Activated naive CD4-positive, alpha-beta T cell treated with anti-CD3 and anti-CD28 coated beads for 36 hours (primary cell): Measurements from ENCODE around the gene ARHGEF3. TPM values are rescaled to one million over a fixed set of nuclear protein-coding genes. Genes with fewer than 3 reads are reported as not detected.

ENCODE experiments used
- CTCF ChIA-PET: fragments of 350-600 bp; sonication (Branson Sonifier 250); formaldehyde crosslinking; loops from one replicate; lab custom pipeline; 2021; ENCODE audit warnings: antibody characterized with exemption; lab: Charles Lee
- DNase-seq: peaks from one replicate; pipeline ENCODE4 v3.0.0-alpha.2; 2020
- H3K27ac Mint-ChIP-seq: one replicate; pipeline ENCODE4 v1.8.0; 2021; ENCODE audit warnings: mild to moderate bottlenecking, mixed read lengths
- H3K27me3 Mint-ChIP-seq: one replicate; pipeline ENCODE4 v1.8.0; 2021; ENCODE audit warnings: low read depth, mixed read lengths
- H3K36me3 Mint-ChIP-seq: one replicate; pipeline ENCODE4 v1.8.0; 2021; ENCODE audit warnings: low read depth, mixed read lengths
- H3K4me1 Mint-ChIP-seq: one replicate; pipeline ENCODE4 v1.8.0; 2021; ENCODE audit warnings: low read depth, mixed read lengths
- H3K4me3 Mint-ChIP-seq: one replicate; pipeline ENCODE4 v1.8.0; 2021; ENCODE audit warnings: mild to moderate bottlenecking, moderate library complexity, mixed read lengths
- H3K9me3 Mint-ChIP-seq: one replicate; pipeline ENCODE4 v1.8.0; 2021; ENCODE audit warnings: mixed read lengths
- intact Hi-C: fragments of 100-400 bp; cut with micrococcal nuclease; formaldehyde crosslinking; loops from one replicate; pipeline ENCODE4 v1.15.1; 2023
- total RNA-seq, 2 experiments: library from RNA; stranded (reverse); gene quantifications; one replicate each; pipeline ENCODE4 v1.2.3, GENCODE V29; 2021

The ARHGEF3 gene
- total RNA-seq, 2 experiments from 2014 or later: 36.4 to 37.7 TPM

GRCh38 chr3:56684029-56684428, 117.7 kb downstream of the ARHGEF3 start:
- Mint-ChIP-seq H3K27me3 (no peaks in the 10 kb centered on the region), H3K9me3 (peaks cover 8% of the 10 kb centered on the region), H3K27ac (no peak overlapping the region), H3K4me1 (peaks cover 37% of the 10 kb centered on the region), H3K36me3 (peaks cover 31% of the 10 kb centered on the region), H3K4me3 (peak overlapping the region; percentile 98)
- no peak for DNase-seq
- CTCF ChIA-PET: no interaction called here
- intact Hi-C loops: loop anchor here (5.0 kb wide), 2 partner anchors 543 to 873 kb away; partner anchors contain the start of genes APPL1 and PDE12

DNA sequence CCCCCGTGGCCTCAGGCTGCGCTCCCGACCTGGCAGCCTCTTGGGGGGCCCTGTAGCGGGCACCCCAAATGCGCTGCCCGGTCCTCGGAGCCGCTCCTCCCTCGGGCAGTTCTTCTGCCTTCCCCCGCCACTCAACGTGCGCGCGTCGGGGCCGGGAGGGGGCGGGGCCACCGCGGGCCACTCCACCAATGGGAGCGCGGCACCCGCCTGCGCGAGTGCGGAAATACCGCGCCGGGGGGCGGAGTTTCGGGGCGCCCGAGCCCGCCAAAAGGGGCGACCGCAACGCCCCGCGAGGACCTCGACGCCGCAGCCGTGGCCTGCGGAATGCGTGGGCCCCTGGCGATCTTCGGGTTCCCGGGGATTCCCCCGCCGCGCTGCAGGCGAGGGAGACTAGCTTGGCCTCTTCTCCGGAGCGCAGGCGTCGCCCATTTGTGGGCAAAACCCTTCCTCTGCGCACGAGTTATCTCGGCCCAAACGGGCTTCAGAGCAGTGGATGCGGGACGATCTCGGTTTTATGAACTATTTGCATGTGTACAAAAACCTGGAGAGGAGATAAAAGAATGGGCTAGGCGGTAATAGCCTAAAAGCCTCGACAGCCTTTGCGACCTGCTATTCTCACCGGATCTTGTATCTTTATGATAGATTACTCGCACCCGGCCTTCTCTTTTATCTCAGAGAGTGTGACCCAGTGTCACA, 118.5 kb downstream of the ARHGEF3 start, which contains the start of gene TASOR:
TASOR (minus strand) TSS at position 144 of the 696 bp plus-strand sequence. CDS start 259 bp downstream, outside the sequence.
- peak; percentile 84 for DNase-seq
- peak within 1 kb of the TSS; percentile 98 for H3K4me3 Mint-ChIP-seq
- peaks cover 8% of the 10 kb centered on the region for H3K9me3 Mint-ChIP-seq
- peaks cover 35% of the 10 kb centered on the region for H3K36me3 Mint-ChIP-seq
- intact Hi-C loops: loop anchor here (1.0 to 5.0 kb wide), 3 partner anchors 100 to 874 kb away; partner anchors contain the start of genes APPL1 and PDE12
- CTCF ChIA-PET: interaction anchor here (1.7 kb wide), 1 partner anchor 116 kb away, joined by 8 read pairs; no protein-coding TSS in a partner anchor
- H3K4me1 Mint-ChIP-seq: peaks cover 40% of the 10 kb centered on the region
- peak within 1 kb of the TSS; percentile 96 for H3K27ac Mint-ChIP-seq
- H3K27me3 Mint-ChIP-seq: no peaks in the 10 kb centered on the region

DNA sequence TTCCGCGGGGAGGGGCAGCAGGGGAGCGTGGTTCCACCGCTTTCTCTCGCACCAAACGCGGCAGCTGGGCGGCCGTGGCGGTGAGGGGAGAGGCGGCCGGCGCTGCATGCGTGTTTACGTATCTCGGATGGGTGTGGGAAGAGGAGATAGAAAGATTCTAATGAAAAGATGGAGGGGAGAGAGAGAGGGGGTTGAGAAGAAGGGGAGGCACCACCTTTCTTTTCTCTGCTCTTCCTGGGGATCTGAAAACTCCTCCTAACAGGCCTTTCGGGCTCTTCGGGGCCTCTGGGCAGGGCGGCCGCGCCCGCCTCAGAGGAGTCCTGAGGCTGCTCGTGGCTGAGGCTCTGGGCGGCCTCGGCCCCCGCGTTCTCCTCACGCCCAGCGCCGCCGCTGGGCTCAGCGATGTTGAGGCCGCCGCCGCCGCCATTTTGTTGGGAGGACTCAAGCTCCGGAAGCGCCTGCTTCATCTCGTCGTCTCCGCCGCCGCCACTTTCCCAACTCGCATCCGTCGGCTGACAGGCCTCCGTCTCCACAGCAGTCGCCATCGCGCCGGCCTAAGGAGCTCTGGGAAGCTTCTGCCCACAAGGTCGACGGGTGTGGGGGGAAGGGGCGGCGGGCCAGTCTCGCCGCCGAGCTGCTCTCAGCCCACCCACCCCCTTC, 119.2 kb downstream of the ARHGEF3 start:
- intact Hi-C loops: loop anchor here (1.0 to 5.0 kb wide), 5 partner anchors 86 to 875 kb away; partner anchors contain the start of genes APPL1, CCDC66 and PDE12
- Mint-ChIP-seq H3K4me1 (peaks cover 39% of the 10 kb centered on the region), H3K36me3 (peaks cover 38% of the 10 kb centered on the region), H3K9me3 (peaks cover 8% of the 10 kb centered on the region), H3K27me3 (no peaks in the 10 kb centered on the region), H3K27ac (peak overlapping the region; percentile 96), H3K4me3 (peak overlapping the region; percentile 98)
- CTCF ChIA-PET: interaction anchor here (0.5 to 1.7 kb wide), 2 partner anchors 46 to 117 kb away, joined by 3 to 8 read pairs; no protein-coding TSS in a partner anchor
- DNase-seq: peak; percentile 80

- H3K4me3 Mint-ChIP-seq: peak overlapping the region; percentile 98
- no peak for DNase-seq
- peaks cover 8% of the 10 kb centered on the region for H3K9me3 Mint-ChIP-seq
- H3K36me3 Mint-ChIP-seq: peaks cover 39% of the 10 kb centered on the region
- intact Hi-C loops: loop anchor here (1.0 to 5.0 kb wide), 5 partner anchors 13 to 875 kb away; partner anchors contain the start of genes APPL1, CCDC66 and PDE12
- H3K4me1 Mint-ChIP-seq: peaks cover 45% of the 10 kb centered on the region
- CTCF ChIA-PET: interaction anchor here (0.5 to 1.7 kb wide), 2 partner anchors 45 to 117 kb away, joined by 3 to 8 read pairs; no protein-coding TSS in a partner anchor
- peak overlapping the region; percentile 96 for H3K27ac Mint-ChIP-seq
- no peaks in the 10 kb centered on the region for H3K27me3 Mint-ChIP-seq
Measured at GRCh38 chr3:56681984-56682461, 119.7 kb downstream of the ARHGEF3 start.

DNA sequence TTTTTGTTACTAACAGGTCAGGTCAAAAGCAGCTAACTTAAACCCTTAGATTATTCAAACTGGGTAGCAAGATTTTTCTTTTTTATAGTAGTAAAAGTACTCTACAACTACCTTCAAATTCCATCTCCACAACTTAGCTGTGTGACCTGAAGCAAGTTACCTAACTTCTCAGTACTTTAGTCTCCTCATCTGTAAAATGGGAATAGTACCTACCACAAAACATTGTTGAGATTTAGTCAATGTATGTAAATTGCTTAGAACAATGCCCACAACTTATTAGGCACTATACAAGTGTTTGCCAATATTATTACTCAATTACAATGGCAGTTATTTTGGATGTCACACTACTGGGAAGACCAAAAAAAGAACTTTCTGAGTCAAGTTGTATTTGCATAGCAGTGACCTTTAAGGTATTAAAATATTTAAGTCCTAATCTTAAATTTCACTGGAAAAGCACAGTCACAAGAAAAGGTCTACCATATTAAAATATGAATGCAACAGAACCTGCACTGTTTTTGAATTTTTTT, 121.6 kb downstream of the ARHGEF3 start:
- Mint-ChIP-seq H3K27ac (no peak overlapping the region), H3K4me3 (no peak overlapping the region), H3K4me1 (peaks cover 49% of the 10 kb centered on the region), H3K27me3 (no peaks in the 10 kb centered on the region), H3K9me3 (peaks cover 8% of the 10 kb centered on the region), H3K36me3 (peaks cover 39% of the 10 kb centered on the region)
- CTCF ChIA-PET: no interaction called here
- intact Hi-C loops: loop anchor here (2.0 to 5.0 kb wide), 3 partner anchors 15 to 877 kb away; partner anchors contain the start of genes APPL1 and PDE12
- DNase-seq: no peak

Other genes starting within 250 kb of the ARHGEF3 start
- gene CCDC66, start 244.8 kb downstream of the ARHGEF3 start, total RNA-seq: 10 to 100 TPM; 29.0 to 29.3 TPM
- 10 to 100 TPM; 39.3 to 39.8 TPM for gene TASOR, start 118.7 kb downstream of the ARHGEF3 start, total RNA-seq